ENCODE results near the gene VPS37D.
"Not testable (repeated sequence)": the region's sequence is repeated elsewhere in the genome, so short reads cannot be mapped to it uniquely, and the experiment has no call there.

Gene VPS37D

GRCh38 chr7:73646785-73647724 is 20.6 kb upstream of the VPS37D start:
- DNase-seq (ENCODE audit: low read depth), result no peak

GRCh38 chr7:73647725-73648592 is 19.7 kb upstream of the VPS37D start:
- no peak for DNase-seq (ENCODE audit: low read depth)

GRCh38 chr7:73648593-73649332 is 18.9 kb upstream of the VPS37D start:
- no peak for DNase-seq (ENCODE audit: low read depth)

GRCh38 chr7:73649576-73649975 is 18.1 kb upstream of the VPS37D start:
- DNase-seq (ENCODE audit: low read depth), result no peak

- no peak for DNase-seq (ENCODE audit: low read depth)
Measured at GRCh38 chr7:73650524-73650923, 17.1 kb upstream of the VPS37D start.

- DNase-seq (ENCODE audit: low read depth), result no peak
Measured at GRCh38 chr7:73652541-73652949, 15.1 kb upstream of the VPS37D start.

- not testable (repeated sequence) for DNase-seq (ENCODE audit: low read depth)
Measured at GRCh38 chr7:73655309-73655708, 12.3 kb upstream of the VPS37D start.

GRCh38 chr7:73659983-73660382 is 7.6 kb upstream of the VPS37D start:
- no peak for DNase-seq (ENCODE audit: low read depth)

- not testable (repeated sequence) for DNase-seq (ENCODE audit: low read depth)
Measured at GRCh38 chr7:73660594-73660993, 7.0 kb upstream of the VPS37D start.

- DNase-seq (ENCODE audit: low read depth), result no peak
Measured at GRCh38 chr7:73663033-73663432, 4.6 kb upstream of the VPS37D start.

GRCh38 chr7:73668103-73668885 is 663 bp downstream of the VPS37D start:
- no peak for DNase-seq (ENCODE audit: low read depth)

- no peak for DNase-seq (ENCODE audit: low read depth)
Measured at GRCh38 chr7:73668886-73669230, 1.2 kb downstream of the VPS37D start.

GRCh38 chr7:73669288-73669701 is 1.7 kb downstream of the VPS37D start:
- DNase-seq (ENCODE audit: low read depth), result no peak

GRCh38 chr7:73669858-73670385 is 2.3 kb downstream of the VPS37D start:
- no peak for DNase-seq (ENCODE audit: low read depth)

GRCh38 chr7:73671322-73671661 is 3.7 kb downstream of the VPS37D start:
- DNase-seq (ENCODE audit: low read depth), result no peak

- no peak for DNase-seq (ENCODE audit: low read depth)
Measured at GRCh38 chr7:73671857-73672445, 4.3 kb downstream of the VPS37D start.

GRCh38 chr7:73674468-73675124 is 7.0 kb downstream of the VPS37D start:
- DNase-seq (ENCODE audit: low read depth), result no peak

GRCh38 chr7:73676062-73676461 is 8.4 kb downstream of the VPS37D start:
- not testable (repeated sequence) for DNase-seq (ENCODE audit: low read depth)

GRCh38 chr7:73678862-73679261 is 11.2 kb downstream of the VPS37D start:
- DNase-seq (ENCODE audit: low read depth), result no peak

GRCh38 chr7:73679709-73680108 is 12.1 kb downstream of the VPS37D start:
- no peak for DNase-seq (ENCODE audit: low read depth)
